Kidney epithelial cell (primary cell): ENCODE results near the gene DLG1. TPM values are rescaled to one million over a fixed set of nuclear protein-coding genes. Genes with fewer than 3 reads are reported as not detected.
A peak's percentile ranks its signal among the peaks of the same experiment; 100 is the strongest.

Experiments
- DNase-seq: peaks from one replicate; pipeline ENCODE4 v3.0.0-alpha.2; 2010; ENCODE audit warnings: low read depth
- H3K27me3 ChIP-seq: 2 replicates; pipeline ENCODE4 v1.6.0; 2011; ENCODE audit warnings: low read length; ENCODE audit not compliant: control insufficient read depth, insufficient read depth
- H3K36me3 ChIP-seq: 2 replicates; pipeline ENCODE4 v1.5.1; 2011; ENCODE audit warnings: low read length; ENCODE audit not compliant: control insufficient read depth, insufficient read depth
- H3K4me3 ChIP-seq: 2 replicates; pipeline ENCODE4 v1.5.1; 2011; ENCODE audit warnings: low read depth, mild to moderate bottlenecking, control low read depth, low read length
- total RNA-seq: library from RNA; depleted of rRNA; stranded (reverse); fragments of >200 nt; gene quantifications from 2 replicates; pipeline ENCODE4 v1.2.3, GENCODE V29; 2015
- TF ChIP-seq, protein P1 (sequence below): IDR thresholded peaks from 2 replicates; pipeline ENCODE4 v1.5.1; 2011; ENCODE audit warnings: mild to moderate bottlenecking, moderate library complexity, low read length, control low read depth, inconsistent platforms; ENCODE audit not compliant: insufficient read depth, poor library complexity, severe bottlenecking

Gene DLG1
- total RNA-seq, 1 donor from 2014 or later, result 127 TPM

DNA sequence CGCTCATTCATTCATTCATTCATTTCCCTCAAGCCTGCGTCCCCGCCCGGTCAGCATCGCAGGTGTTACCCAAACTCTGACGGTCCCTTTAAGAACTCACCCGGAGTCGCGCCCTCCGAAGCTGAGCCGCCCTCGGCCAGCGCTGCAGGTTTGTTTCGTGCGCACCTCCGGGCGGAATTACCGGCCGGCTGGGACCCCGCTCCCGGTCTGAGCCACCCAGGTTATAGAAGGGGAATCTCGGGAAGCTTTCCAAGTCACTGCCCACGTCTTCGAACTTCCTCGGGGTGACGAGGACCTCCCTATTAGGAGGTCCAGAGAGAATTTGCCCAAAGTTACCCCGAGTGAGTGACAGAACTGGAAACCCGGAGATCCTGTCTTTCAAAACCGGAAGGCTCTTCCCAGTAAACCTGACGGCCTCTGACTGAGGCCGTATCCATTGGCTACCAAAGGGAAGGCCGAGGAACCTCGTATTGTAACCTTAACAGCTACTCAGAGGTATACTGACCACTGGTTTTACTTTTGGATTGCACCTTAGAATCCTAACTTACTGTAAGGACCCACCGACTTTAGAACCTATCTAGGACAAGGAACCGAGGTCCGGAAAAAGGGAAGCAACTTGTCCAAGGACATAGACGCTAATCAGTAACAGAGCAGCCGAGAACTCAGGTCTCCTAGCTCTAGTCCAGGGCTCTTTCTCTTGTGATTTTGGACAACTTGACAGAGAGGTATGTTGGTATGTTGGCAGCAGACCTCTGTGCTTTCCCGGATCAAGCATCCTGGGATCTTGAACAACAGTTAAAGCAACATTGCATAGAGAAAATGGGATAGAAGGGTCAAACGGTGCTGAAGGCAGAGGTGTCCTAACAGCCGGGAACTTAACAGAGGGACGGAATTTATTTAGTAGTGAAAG lies 788 bp upstream of the DLG1 start:
- DNase-seq, result no peak
- Histone ChIP-seq H3K36me3 (no peaks in the 10 kb centered on the region), H3K27me3 (no peaks in the 10 kb centered on the region), H3K4me3 (peak overlapping the region; percentile 61)
- TF ChIP-seq, protein P1, sequence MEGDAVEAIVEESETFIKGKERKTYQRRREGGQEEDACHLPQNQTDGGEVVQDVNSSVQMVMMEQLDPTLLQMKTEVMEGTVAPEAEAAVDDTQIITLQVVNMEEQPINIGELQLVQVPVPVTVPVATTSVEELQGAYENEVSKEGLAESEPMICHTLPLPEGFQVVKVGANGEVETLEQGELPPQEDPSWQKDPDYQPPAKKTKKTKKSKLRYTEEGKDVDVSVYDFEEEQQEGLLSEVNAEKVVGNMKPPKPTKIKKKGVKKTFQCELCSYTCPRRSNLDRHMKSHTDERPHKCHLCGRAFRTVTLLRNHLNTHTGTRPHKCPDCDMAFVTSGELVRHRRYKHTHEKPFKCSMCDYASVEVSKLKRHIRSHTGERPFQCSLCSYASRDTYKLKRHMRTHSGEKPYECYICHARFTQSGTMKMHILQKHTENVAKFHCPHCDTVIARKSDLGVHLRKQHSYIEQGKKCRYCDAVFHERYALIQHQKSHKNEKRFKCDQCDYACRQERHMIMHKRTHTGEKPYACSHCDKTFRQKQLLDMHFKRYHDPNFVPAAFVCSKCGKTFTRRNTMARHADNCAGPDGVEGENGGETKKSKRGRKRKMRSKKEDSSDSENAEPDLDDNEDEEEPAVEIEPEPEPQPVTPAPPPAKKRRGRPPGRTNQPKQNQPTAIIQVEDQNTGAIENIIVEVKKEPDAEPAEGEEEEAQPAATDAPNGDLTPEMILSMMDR, result no peak

DNA sequence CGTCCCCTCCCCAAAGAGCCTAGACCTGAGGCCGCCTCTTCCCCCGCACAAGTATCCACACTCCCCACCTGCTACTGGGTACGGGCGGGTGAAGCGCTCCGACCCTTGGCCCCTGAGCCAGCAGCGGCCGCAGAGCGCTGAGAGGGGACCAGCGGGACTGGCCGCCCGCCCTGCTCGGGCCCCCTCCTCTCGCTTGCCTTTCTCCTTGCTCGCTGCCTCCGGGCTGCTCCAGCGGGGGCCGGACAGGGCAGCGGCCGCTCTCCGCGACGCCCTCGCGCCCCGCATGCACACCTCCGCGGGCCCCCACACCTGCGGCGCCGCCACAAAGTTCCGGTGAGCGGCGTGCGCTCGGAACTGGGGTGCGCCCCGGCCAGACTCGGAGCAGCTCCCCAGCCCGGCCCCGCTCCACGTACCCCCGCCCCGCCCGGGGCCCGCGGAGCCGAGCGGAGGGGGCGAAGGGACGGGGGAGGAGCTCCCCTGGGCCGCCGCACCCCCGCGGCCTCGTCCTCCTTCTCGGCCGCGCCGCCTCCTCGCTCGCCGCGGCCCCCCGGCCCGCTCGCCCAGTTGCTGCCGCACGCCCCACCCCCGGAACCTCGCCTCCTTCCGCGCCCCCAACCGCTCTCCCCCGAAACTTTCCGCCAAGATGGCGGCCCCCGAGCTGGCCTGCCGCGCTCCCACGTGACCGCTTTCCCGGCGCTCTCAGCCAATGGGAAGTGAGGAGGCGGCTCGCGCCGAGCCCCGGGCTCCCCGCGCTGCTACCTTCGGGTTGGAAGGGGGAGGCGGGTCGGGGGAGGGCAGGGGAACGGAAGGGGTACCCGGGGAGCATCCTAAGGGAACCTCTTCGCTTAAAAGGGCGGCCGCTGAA lies 704 bp downstream of the DLG1 start:
- Histone ChIP-seq H3K4me3 (peak overlapping the region; percentile 61), H3K36me3 (no peaks in the 10 kb centered on the region), H3K27me3 (no peaks in the 10 kb centered on the region)
- TF ChIP-seq, protein P1, result no peak
- no peak for DNase-seq

DNA sequence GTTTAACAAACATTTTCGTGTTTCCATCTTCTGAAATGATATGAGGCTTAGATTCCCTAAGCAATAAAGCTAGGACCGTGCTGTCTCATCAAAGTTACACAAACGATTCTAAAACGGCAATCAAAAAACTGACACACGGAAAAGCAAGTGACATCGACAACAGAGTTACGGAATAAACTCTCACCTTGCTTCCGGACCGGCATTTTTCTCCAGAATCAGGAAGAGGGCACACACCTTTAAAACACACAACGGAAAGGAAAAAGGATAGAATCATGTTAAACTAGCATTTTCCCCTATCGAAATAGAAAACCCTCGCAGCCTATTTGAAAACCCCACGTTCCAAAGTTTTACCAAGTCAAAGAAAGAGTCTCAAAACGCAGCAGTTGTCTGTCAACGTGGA lies 1.4 kb downstream of the DLG1 start:
- Histone ChIP-seq H3K36me3 (no peaks in the 10 kb centered on the region), H3K4me3 (peak overlapping the region; percentile 61), H3K27me3 (no peaks in the 10 kb centered on the region)
- TF ChIP-seq, protein P1, result no peak
- DNase-seq, result no peak

DNA sequence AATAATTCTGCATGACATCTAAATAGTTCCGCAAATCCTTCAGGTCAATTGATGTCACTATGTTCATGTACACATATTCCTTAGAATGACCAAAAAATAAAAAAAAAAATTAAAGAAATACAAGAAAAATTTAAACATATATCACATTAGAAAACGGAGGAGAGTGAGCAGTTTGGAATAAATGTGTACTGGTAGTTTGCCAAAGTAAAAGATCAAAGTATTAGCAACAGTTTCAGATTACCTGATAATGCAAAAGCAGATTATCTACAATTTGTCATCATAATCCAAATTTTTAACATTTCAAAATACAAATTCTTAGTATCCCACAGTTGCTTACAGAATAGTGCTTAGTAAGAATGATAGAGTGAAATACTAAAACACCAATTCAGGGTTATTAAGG lies 1.9 kb downstream of the DLG1 start:
- TF ChIP-seq, protein P1, result no peak
- DNase-seq, result no peak
- H3K27me3 ChIP-seq, result no peaks in the 10 kb centered on the region
- H3K36me3 ChIP-seq, result no peaks in the 10 kb centered on the region
- peak overlapping the region; percentile 61 for H3K4me3 ChIP-seq

DNA sequence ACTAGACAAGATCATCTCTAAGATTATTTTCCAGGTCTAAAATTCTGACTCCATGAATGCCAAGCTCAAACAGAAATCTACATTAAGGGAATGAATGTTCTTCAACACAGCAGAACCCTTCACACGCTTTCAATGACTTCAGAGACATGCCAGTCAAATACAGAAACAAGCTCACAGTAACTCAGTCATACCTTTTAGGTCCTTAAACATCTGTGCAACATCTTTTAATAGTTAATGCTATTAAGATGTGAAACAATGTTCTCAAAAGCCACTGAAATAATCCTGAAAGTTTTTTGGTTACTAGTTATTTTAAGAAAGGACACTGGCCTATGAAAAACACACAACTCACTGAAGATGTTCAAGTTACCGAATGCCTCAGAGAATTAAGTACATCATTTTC lies 2.5 kb downstream of the DLG1 start:
- Histone ChIP-seq H3K27me3 (no peaks in the 10 kb centered on the region), H3K4me3 (peak overlapping the region; percentile 17), H3K36me3 (no peaks in the 10 kb centered on the region)
- no peak for DNase-seq
- TF ChIP-seq, protein P1, result no peak
